ENCODE results near the gene ST8SIA2.

GRCh38 chr15:92466834-92467233 is 73.2 kb downstream of the ST8SIA2 start:
- TF ChIP-seq POLR2A (IDR thresholded peaks at IDR 0.05) (no peak), CTCF (IDR thresholded peaks at IDR 0.05) (no peak)

All from Peyer's patch (tissue), 4 donors.